IPS-18c (cell line): ENCODE results near the gene MICU2.
"Not testable (repeated sequence)": the region's sequence is repeated elsewhere in the genome, so short reads cannot be mapped to it uniquely, and the experiment has no call there.

Experiments
- H3K4me3 ChIP-seq: 2 replicates; pipeline ENCODE4 v1.7.0; 2013; ENCODE audit warnings: low read depth, mild to moderate bottlenecking, low read length, moderate library complexity; ENCODE audit not compliant: insufficient read depth
- H3K9me3 ChIP-seq: one replicate; pipeline ENCODE4 v1.6.1; 2013; ENCODE audit warnings: mild to moderate bottlenecking, low read length, moderate library complexity; ENCODE audit not compliant: control insufficient read depth, insufficient read depth

MICU2 gene

GRCh38 chr13:21568854-21569253, 35.1 kb downstream of the MICU2 start:
- H3K9me3 ChIP-seq: no peaks in the 10 kb centered on the region
- no peak overlapping the region for H3K4me3 ChIP-seq

- Histone ChIP-seq H3K9me3 (no peaks in the 10 kb centered on the region), H3K4me3 (no peak overlapping the region)
Measured at GRCh38 chr13:21567714-21568113, 36.3 kb downstream of the MICU2 start.

- Histone ChIP-seq H3K9me3 (no peaks in the 10 kb centered on the region), H3K4me3 (no peak overlapping the region)
Measured at GRCh38 chr13:21557995-21558394, 46.0 kb downstream of the MICU2 start.

GRCh38 chr13:21556051-21556450, 47.9 kb downstream of the MICU2 start:
- no peak overlapping the region for H3K4me3 ChIP-seq
- no peaks in the 10 kb centered on the region for H3K9me3 ChIP-seq

GRCh38 chr13:21553261-21553660, 50.7 kb downstream of the MICU2 start:
- not testable (repeated sequence) for H3K9me3 ChIP-seq, H3K4me3 ChIP-seq

GRCh38 chr13:21550918-21551317, 53.1 kb downstream of the MICU2 start:
- H3K9me3 ChIP-seq: no peaks in the 10 kb centered on the region
- no peak overlapping the region for H3K4me3 ChIP-seq

- no peak overlapping the region for H3K4me3 ChIP-seq
Measured at GRCh38 chr13:21549633-21550032, 54.3 kb downstream of the MICU2 start.

GRCh38 chr13:21548577-21548976, 55.4 kb downstream of the MICU2 start:
- H3K9me3 ChIP-seq: no peaks in the 10 kb centered on the region
- H3K4me3 ChIP-seq: no peak overlapping the region

More at GRCh38 chr13:21549633-21550032, 54.3 kb downstream of the MICU2 start:
- H3K9me3 ChIP-seq: no peaks in the 10 kb centered on the region

GRCh38 chr13:21546372-21546771, 57.6 kb downstream of the MICU2 start:
- Histone ChIP-seq H3K9me3 (no peaks in the 10 kb centered on the region), H3K4me3 (no peak overlapping the region)

- Histone ChIP-seq H3K9me3 (no peaks in the 10 kb centered on the region), H3K4me3 (no peak overlapping the region)
Measured at GRCh38 chr13:21544515-21544914, 59.5 kb downstream of the MICU2 start.

- Histone ChIP-seq H3K4me3 (no peak overlapping the region), H3K9me3 (no peaks in the 10 kb centered on the region)
Measured at GRCh38 chr13:21542563-21542962, 61.4 kb downstream of the MICU2 start.

GRCh38 chr13:21541980-21542379, 62.0 kb downstream of the MICU2 start:
- no peak overlapping the region for H3K4me3 ChIP-seq
- H3K9me3 ChIP-seq: no peaks in the 10 kb centered on the region

GRCh38 chr13:21541271-21541670, 62.7 kb downstream of the MICU2 start:
- H3K9me3 ChIP-seq: no peaks in the 10 kb centered on the region
- no peak overlapping the region for H3K4me3 ChIP-seq

- H3K9me3 ChIP-seq: no peaks in the 10 kb centered on the region
- H3K4me3 ChIP-seq: no peak overlapping the region
Measured at GRCh38 chr13:21539687-21540086, 64.3 kb downstream of the MICU2 start.

GRCh38 chr13:21538753-21539152, 65.2 kb downstream of the MICU2 start:
- Histone ChIP-seq H3K4me3 (no peak overlapping the region), H3K9me3 (no peaks in the 10 kb centered on the region)

GRCh38 chr13:21538280-21538679, 65.7 kb downstream of the MICU2 start:
- no peaks in the 10 kb centered on the region for H3K9me3 ChIP-seq
- H3K4me3 ChIP-seq: no peak overlapping the region

GRCh38 chr13:21537105-21537504, 66.9 kb downstream of the MICU2 start:
- no peak overlapping the region for H3K4me3 ChIP-seq
- no peaks in the 10 kb centered on the region for H3K9me3 ChIP-seq

- H3K4me3 ChIP-seq: no peak overlapping the region
Measured at GRCh38 chr13:21534760-21535159, 69.2 kb downstream of the MICU2 start.

GRCh38 chr13:21531455-21531854, 72.5 kb downstream of the MICU2 start:
- no peaks in the 10 kb centered on the region for H3K9me3 ChIP-seq
- no peak overlapping the region for H3K4me3 ChIP-seq

More at GRCh38 chr13:21534760-21535159, 69.2 kb downstream of the MICU2 start:
- H3K9me3 ChIP-seq: no peaks in the 10 kb centered on the region
